ENCODE measurements around the gene IRAK2. TPM values are rescaled to one million over a fixed set of nuclear protein-coding genes. Genes with fewer than 3 reads are reported as not detected.

Gene IRAK2
- total and polyA plus RNA-seq, 2 of the 8 experiments (the other 6 are each of a cell fraction or from before 2014, with no cell fraction given), result 1.5 TPM

DNA sequence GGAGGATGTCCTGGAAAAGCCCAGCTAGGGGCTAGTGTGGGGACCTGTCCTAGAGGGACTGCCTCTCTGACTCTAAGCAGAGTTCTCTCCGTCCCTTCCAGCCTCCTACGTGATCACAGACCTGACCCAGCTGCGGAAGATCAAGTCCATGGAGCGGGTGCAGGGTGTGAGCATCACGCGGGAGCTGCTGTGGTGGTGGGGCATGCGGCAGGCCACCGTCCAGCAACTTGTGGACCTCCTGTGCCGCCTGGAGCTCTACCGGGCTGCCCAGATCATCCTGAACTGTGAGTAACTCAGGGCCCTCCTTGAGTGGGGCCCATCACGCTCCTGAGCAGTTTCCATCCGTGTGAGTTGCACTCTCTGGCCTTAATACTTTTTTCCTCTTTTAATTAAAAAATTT, 13.0 kb downstream of the IRAK2 start:
- ChIA-PET POLR2A (ENCODE audit: partially characterized antibody) (interaction anchor here (1.0 to 1.3 kb wide), 2 partner anchors 9 to 13 kb away, joined by 3 to 4 read pairs; no protein-coding TSS in a partner anchor), CTCF (ENCODE audit: partially characterized antibody) (interaction anchor here (1.1 to 1.9 kb wide), 4 partner anchors 10 to 15 kb away, joined by 4 to 6 read pairs (median 6); partner anchors contain the start of gene IRAK2)
- Histone ChIP-seq H3K9me3 (ENCODE audit: insufficient read depth in 2 of 2, low read depth in 1 of 2, low read length in 1 of 2) (no peaks in the 10 kb centered on the region), H2BK5ac (ENCODE audit: low read depth, low read length) (no peak overlapping the region), H3K4me2 (ENCODE audit: insufficient read depth in 1 of 2, low read depth in 2 of 2, low read length in 2 of 2) (no peak overlapping the region), H2BK20ac (ENCODE audit: low read length) (no peak overlapping the region), H2AFZ (ENCODE audit: low read length) (no peak overlapping the region), H3K9ac (replicated peaks in 1 of 4; ENCODE audit: extremely low read depth in 1 of 4, low read depth in 3 of 4, low read length in 3 of 4) (no peak overlapping the region), H3K18ac (ENCODE audit: extremely low read depth, low read length) (no peak overlapping the region), H2BK12ac (ENCODE audit: low read depth, low read length) (no peak overlapping the region), H4K8ac (ENCODE audit: extremely low read depth, insufficient read depth, low read length) (no peak overlapping the region; the same call in 1 of the 2 replicates), H3K27me3 (replicated peaks in 1 of 4; ENCODE audit: control insufficient read depth in 3 of 4, extremely low read depth in 1 of 4, insufficient read depth in 3 of 4, low read length in 3 of 4) (no peaks in the 10 kb centered on the region), H3K27ac (ENCODE audit: low read depth, low read length) (no peak overlapping the region), H4K20me1 (replicated peaks in 1 of 2; ENCODE audit: control insufficient read depth in 1 of 2, insufficient read depth in 2 of 2, low read length in 2 of 2) (no peaks in the 10 kb centered on the region), H3K36me3 (ENCODE audit: control insufficient read depth in 2 of 4, insufficient read depth in 4 of 4, low read length in 3 of 4) (no peaks in the 10 kb centered on the region), H4K5ac (ENCODE audit: insufficient read length, low read depth, low read length) (no peak overlapping the region), H4K91ac (replicated peaks; ENCODE audit: insufficient read length, low read length) (no peak overlapping the region), H3K4me3 (ENCODE audit: extremely low read depth in 1 of 4, insufficient read depth in 2 of 4, low read depth in 3 of 4, low read length in 4 of 4) (no peak overlapping the region), H3K79me1 (ENCODE audit: low read depth, low read length) (no peaks in the 10 kb centered on the region), H3K79me2 (ENCODE audit: control insufficient read depth in 1 of 2, insufficient read depth in 2 of 2, low read length in 2 of 2) (no peaks in the 10 kb centered on the region), H3K4ac (replicated peaks; ENCODE audit: insufficient read length, low read depth, low read length) (no peak overlapping the region), H3K23me2 (ENCODE audit: low read depth, low read length) (no peaks in the 10 kb centered on the region), H3K23ac (ENCODE audit: insufficient read length) (no peak overlapping the region), H2BK15ac (ENCODE audit: low read length) (no peak overlapping the region), H2AK5ac (ENCODE audit: low read depth, low read length) (no peak overlapping the region), H3K56ac (replicated peaks; ENCODE audit: insufficient read length, low read depth, low read length) (no peak overlapping the region), H3K4me1 (replicated peaks in 1 of 4; ENCODE audit: control insufficient read depth in 3 of 4, insufficient read depth in 4 of 4, low read length in 3 of 4) (no peaks in the 10 kb centered on the region), H3K14ac (ENCODE audit: insufficient read length) (no peak overlapping the region), H2BK120ac (replicated peaks; ENCODE audit: low read depth, low read length) (no peak overlapping the region)
- no peak for FAIRE-seq
- DNase-seq (ENCODE audit: low read depth in 1 of 2, low spot score in 2 of 2), result no peak
- TF ChIP-seq HDAC2 (IDR thresholded peaks at IDR 0.05; ENCODE audit: borderline replicate concordance in 1 of 2, low read depth in 2 of 2, low read length in 2 of 2) (no peak), RBBP5 (IDR thresholded peaks at IDR 0.05; ENCODE audit: borderline replicate concordance, low read depth, low read length) (no peak)
- 92% methylated on average over 11 of the region's 12 CpGs; no CpG with 5 or more reads in 1 of the 2 experiments for WGBS, 2 experiments (ENCODE audit: extremely low coverage in 1 of 2, insufficient coverage in 1 of 2, insufficient read length in 1 of 2, insufficient replicate concordance in 2 of 2, low coverage in 1 of 2, low lambda C conversion rate in 2 of 2, missing lambda C conversion rate in 1 of 2)

Measured in H1 (cell line).